Keratinocyte (primary cell): ENCODE data around the gene DPH6.

Source experiments
- CTCF ChIP-seq, 3 experiments: IDR thresholded peaks in 1 of 3; conservative IDR thresholded peaks in 1 of 3; optimal IDR thresholded peaks in 1 of 3; 2 replicates in 2 of 3; 3 replicates in 1 of 3; pipeline versions ENCODE3 to v1.5.1; 2011; ENCODE audit warnings: low read length in 3 of 3, mild to moderate bottlenecking in 3 of 3, moderate library complexity in 2 of 3, control low read depth in 1 of 3, inconsistent platforms in 1 of 3; ENCODE audit not compliant: insufficient read depth in 2 of 3; ENCODE audit errors: extremely low read depth in 1 of 3
- EZH2 ChIP-seq: IDR thresholded peaks from one replicate; pipeline ENCODE4 v1.6.1; 2012; ENCODE audit warnings: inconsistent platforms, mild to moderate bottlenecking, low read length, moderate library complexity

- TF ChIP-seq CTCF (optimal IDR thresholded peaks at IDR 0.05 in 1 of 3, IDR thresholded peaks at IDR 0.05 in 1 of 3, conservative IDR thresholded peaks at IDR 0.05 in 1 of 3; ENCODE audit: extremely low read depth in 1 of 3, insufficient read depth in 2 of 3, low read length in 3 of 3) = no peak
- TF ChIP-seq EZH2 = no peak
Observed at GRCh38 chr15:35487417-35487816, 58.5 kb downstream of the DPH6 start.
